Naive thymus-derived CD4-positive, alpha-beta T cell (primary cell): ENCODE data around the gene WDR53. TPM values are rescaled to one million over a fixed set of nuclear protein-coding genes. Genes with fewer than 3 reads are reported as not detected.
"Not testable (repeated sequence)": the region's sequence is repeated elsewhere in the genome, so short reads cannot be mapped to it uniquely, and the experiment has no call there.

ENCODE experiments used
- ATAC-seq: fragments of 150-1000 bp; cut with Tn5 transposase; 2 replicates; pipeline ENCODE4 v1.10.0; 2021; ENCODE audit warnings: mild to moderate bottlenecking, moderate library complexity
- CTCF ChIA-PET: fragments of 350-600 bp; sonication (Branson Sonifier 250); formaldehyde crosslinking; loops from one replicate; lab custom pipeline; 2021; ENCODE audit warnings: antibody characterized with exemption; lab: Charles Lee
- POLR2A ChIA-PET: fragments of 350-600 bp; sonication (Branson Sonifier 250); formaldehyde crosslinking; loops from one replicate; lab custom pipeline; 2021; ENCODE audit warnings: antibody characterized with exemption, inconsistent platforms; lab: Charles Lee
- DNase-seq, 9 donors: peaks; one replicate each; pipeline versions ENCODE4 v3.0.0 to v3.0.0-alpha.2; 2020 to 2022; ENCODE audit warnings: mixed read lengths in 1 of 9
- H3K27ac ChIP-seq: one replicate; pipeline ENCODE4 v1.7.0; 2013; ENCODE audit warnings: mild to moderate bottlenecking, low read depth, low read length, moderate library complexity
- H3K27me3 ChIP-seq, 2 donors: one replicate each; pipeline ENCODE4 v1.7.0; 2013; ENCODE audit warnings: low read length in 2 of 2, mild to moderate bottlenecking in 2 of 2, moderate library complexity in 2 of 2; ENCODE audit not compliant: control insufficient read depth in 2 of 2, insufficient read depth in 2 of 2
- H3K36me3 ChIP-seq, 3 experiments: 1 replicate in 2 of 3; 2 replicates in 1 of 3; pipeline ENCODE4 v1.7.0; 2013; ENCODE audit warnings: low read length in 3 of 3, mild to moderate bottlenecking in 3 of 3, moderate library complexity in 1 of 3; ENCODE audit not compliant: insufficient read depth in 3 of 3, control insufficient read depth in 2 of 3
- H3K4me1 ChIP-seq, 2 donors: one replicate each; pipeline ENCODE4 v1.7.0; 2013; ENCODE audit warnings: low read length in 2 of 2, mild to moderate bottlenecking in 2 of 2, moderate library complexity in 1 of 2; ENCODE audit not compliant: control insufficient read depth in 2 of 2, insufficient read depth in 2 of 2
- H3K4me3 ChIP-seq: 2 replicates; pipeline ENCODE4 v1.7.0; 2013; ENCODE audit warnings: mild to moderate bottlenecking, low read length
- H3K9me3 ChIP-seq, 3 experiments: 1 replicate in 2 of 3; 2 replicates in 1 of 3; pipeline ENCODE4 v1.7.0; 2013; ENCODE audit warnings: low read length in 3 of 3; ENCODE audit not compliant: control insufficient read depth in 2 of 3
- H3K27ac Mint-ChIP-seq, 9 donors: one replicate each; pipeline ENCODE4 v1.8.0; 2020 to 2022; ENCODE audit warnings: mixed read lengths in 9 of 9, mild to moderate bottlenecking in 8 of 9, moderate library complexity in 5 of 9, inconsistent platforms in 2 of 9
- H3K27me3 Mint-ChIP-seq, 5 donors: one replicate each; pipeline ENCODE4 v1.8.0; 2021 to 2022; ENCODE audit warnings: mixed read lengths in 5 of 5, mild to moderate bottlenecking in 1 of 5
- H3K36me3 Mint-ChIP-seq, 5 donors: one replicate each; pipeline ENCODE4 v1.8.0; 2020 to 2022; ENCODE audit warnings: mixed read lengths in 5 of 5, mild to moderate bottlenecking in 3 of 5, inconsistent platforms in 1 of 5
- H3K4me1 Mint-ChIP-seq, 7 donors: one replicate each; pipeline ENCODE4 v1.8.0; 2020 to 2022; ENCODE audit warnings: mixed read lengths in 7 of 7, mild to moderate bottlenecking in 3 of 7, inconsistent platforms in 1 of 7
- H3K4me3 Mint-ChIP-seq, 10 donors: one replicate each; pipeline ENCODE4 v1.8.0; 2020 to 2022; ENCODE audit warnings: mild to moderate bottlenecking in 10 of 10, mixed read lengths in 10 of 10, moderate library complexity in 6 of 10, inconsistent platforms in 2 of 10
- H3K9me3 Mint-ChIP-seq, 11 donors: one replicate each; pipeline ENCODE4 v1.8.0; 2020 to 2022; ENCODE audit warnings: mixed read lengths in 11 of 11, mild to moderate bottlenecking in 4 of 11, inconsistent platforms in 1 of 11, moderate library complexity in 1 of 11
- intact Hi-C, 2 donors: fragments of 100-400 bp; cut with micrococcal nuclease; formaldehyde crosslinking; loops; one replicate each; pipeline ENCODE4 v1.15.1; 2023
- polyA plus RNA-seq, 2 donors: library from polyadenylated mRNA; unstranded; fragments of 300-500 nt; fragmentation: Illumina TruSeq; gene quantifications; one replicate each; pipeline ENCODE4 v1.2.3, GENCODE V29; 2021
- total RNA-seq, 6 experiments: library from RNA in 5 of 6; stranded (reverse) in 5 of 6; gene quantifications; 1 replicate in 5 of 6; 2 replicates in 1 of 6; pipeline ENCODE4 v1.2.3 and lab custom pipeline; 2021 to 2026

The WDR53 gene
- total and polyA plus RNA-seq, 7 experiments from 2014 or later = 11.9 to 31.5 (median 22.7) TPM

DNA sequence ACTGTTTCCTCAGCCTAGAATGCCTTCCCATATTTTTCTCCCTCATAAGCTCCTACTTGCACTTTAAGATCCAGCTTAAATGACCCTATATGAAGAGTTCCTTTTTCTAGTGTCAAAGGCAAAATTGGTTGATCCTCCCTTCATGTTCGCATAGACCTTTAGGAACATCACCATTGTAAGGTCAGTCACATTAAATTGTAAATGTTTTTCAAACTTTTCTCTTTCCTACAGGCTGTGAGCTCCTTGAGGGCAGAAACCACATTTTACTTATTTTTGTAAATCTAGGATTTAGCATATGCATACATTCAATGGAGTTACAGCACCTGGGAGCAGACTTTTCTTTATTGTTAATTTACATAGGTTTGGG, 54.0 kb downstream of the WDR53 start:
- H3K4me1 Mint-ChIP-seq = peaks cover 0 to 7% (median 0%) of the 10 kb centered on the region in 7 donors
- no peak overlapping the region for H3K4me3 Mint-ChIP-seq
- H3K4me3 ChIP-seq = no peak overlapping the region
- ATAC-seq (no peak), DNase-seq (no peak)
- no peaks in the 10 kb centered on the region for H3K27me3 ChIP-seq
- peaks cover 0 to 50% (median 24%) of the 10 kb centered on the region in 11 donors for H3K9me3 Mint-ChIP-seq
- H3K36me3 Mint-ChIP-seq = peaks cover 0 to 11% (median 0%) of the 10 kb centered on the region in 5 donors
- no peak overlapping the region for H3K27ac ChIP-seq
- POLR2A ChIA-PET = interaction anchor here (1.0 kb wide), 1 partner anchor 10 kb away, joined by 4 read pairs; no protein-coding TSS in a partner anchor
- peaks cover 0 to 15% (median 0%) of the 10 kb centered on the region in 5 donors for H3K27me3 Mint-ChIP-seq
- intact Hi-C loops = no loop called here
- H3K27ac Mint-ChIP-seq = no peak overlapping the region
- peaks cover 0 to 23% (median 7%) of the 10 kb centered on the region in 3 experiments for H3K9me3 ChIP-seq
- no peaks in the 10 kb centered on the region for H3K4me1 ChIP-seq
- H3K36me3 ChIP-seq = no peaks in the 10 kb centered on the region
- CTCF ChIA-PET = interaction anchor here (0.9 kb wide), 1 partner anchor 259 kb away, joined by 4 read pairs; no protein-coding TSS in a partner anchor

DNA sequence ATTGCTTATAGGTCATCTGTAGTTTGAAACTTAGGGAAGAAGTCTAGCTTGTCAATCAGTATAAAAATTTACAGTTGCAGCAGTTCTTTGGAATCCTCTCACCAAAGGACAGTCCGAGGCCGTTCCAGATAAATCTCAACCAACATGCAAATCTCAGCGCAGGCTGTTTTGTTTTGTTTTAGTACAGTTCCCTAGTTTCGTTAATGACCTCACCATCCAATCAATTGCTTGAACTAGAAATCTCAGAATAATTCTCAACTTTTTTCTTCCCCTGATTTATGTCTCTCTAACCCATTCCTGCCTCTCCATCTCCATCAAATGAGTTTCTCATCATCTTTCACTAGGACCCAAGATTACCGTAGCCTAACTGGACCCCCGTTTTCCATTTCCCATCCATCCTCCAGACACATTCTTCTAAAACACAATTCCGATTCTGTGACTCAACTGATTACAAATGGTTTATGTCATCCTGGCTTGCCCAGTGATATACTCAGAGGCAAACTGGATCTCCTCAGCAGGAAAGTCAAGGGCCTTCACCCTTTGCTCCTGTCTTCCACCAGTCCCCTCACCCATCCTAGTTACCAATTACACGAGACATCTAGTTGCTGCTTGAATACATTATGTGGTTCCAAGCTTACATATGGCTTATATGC, 54.5 kb downstream of the WDR53 start:
- intact Hi-C loops = no loop called here
- no peak overlapping the region for H3K27ac ChIP-seq
- Mint-ChIP-seq H3K9me3 (peaks cover 0 to 45% (median 19%) of the 10 kb centered on the region in 11 donors), H3K27me3 (peaks cover 0 to 15% (median 0%) of the 10 kb centered on the region in 5 donors), H3K4me1 (peaks cover 0 to 7% (median 0%) of the 10 kb centered on the region in 7 donors), H3K36me3 (peaks cover 0 to 8% (median 0%) of the 10 kb centered on the region in 5 donors), H3K27ac (no peak overlapping the region), H3K4me3 (no peak overlapping the region)
- no peaks in the 10 kb centered on the region for H3K36me3 ChIP-seq
- DNase-seq = no peak
- H3K4me3 ChIP-seq = no peak overlapping the region
- H3K4me1 ChIP-seq = no peaks in the 10 kb centered on the region
- peaks cover 0 to 18% (median 2%) of the 10 kb centered on the region in 3 experiments for H3K9me3 ChIP-seq
- ATAC-seq = no peak
- ChIA-PET CTCF (interaction anchor here (0.9 kb wide), 1 partner anchor 258 kb away, joined by 4 read pairs; no protein-coding TSS in a partner anchor), POLR2A (interaction anchor here (0.6 to 1.0 kb wide), 2 partner anchors 10 to 14 kb away, joined by 3 to 4 read pairs; no protein-coding TSS in a partner anchor)
- H3K27me3 ChIP-seq = no peaks in the 10 kb centered on the region

DNA sequence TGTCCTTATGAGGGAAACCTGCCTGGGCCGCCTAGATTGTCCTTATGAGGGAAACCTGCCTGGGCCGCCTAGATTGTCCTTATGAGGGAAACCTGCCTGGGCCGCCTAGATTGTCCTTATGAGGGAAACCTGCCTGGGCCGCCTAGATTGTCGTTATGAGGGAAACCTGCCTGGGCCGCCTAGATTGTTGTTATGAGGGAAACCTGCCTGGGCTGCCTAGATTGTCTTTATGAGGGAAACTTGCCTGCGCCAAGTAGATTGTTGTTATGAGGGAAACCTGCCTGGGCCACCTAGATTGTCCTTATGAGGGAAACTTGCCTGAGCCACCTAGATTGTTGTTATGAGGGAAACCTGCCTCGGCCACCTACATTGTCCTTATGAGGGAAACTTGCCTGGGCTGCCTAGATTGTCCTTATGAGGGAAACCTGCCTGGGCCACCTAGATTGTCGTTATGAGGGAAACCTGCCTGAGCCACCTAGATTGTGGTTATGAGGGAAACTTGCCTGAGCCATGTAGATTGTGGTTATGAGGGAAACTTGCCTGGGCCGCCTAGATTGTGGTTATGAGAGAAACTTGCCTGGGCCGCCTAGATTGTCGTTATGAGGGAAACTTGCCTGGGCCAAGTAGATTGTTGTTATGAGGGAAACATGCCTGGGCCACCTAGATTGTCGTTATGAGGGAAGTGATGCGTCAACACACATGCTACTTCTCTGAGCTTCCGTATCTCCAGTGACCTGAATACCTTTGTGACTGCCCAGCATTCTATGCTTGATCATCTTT, 56.5 kb downstream of the WDR53 start:
- POLR2A ChIA-PET, H3K27me3 ChIP-seq, H3K9me3 ChIP-seq, ATAC-seq, intact Hi-C loops, DNase-seq, H3K4me1 Mint-ChIP-seq, H3K4me3 ChIP-seq, H3K4me3 Mint-ChIP-seq, H3K36me3 ChIP-seq, H3K27ac ChIP-seq, H3K4me1 ChIP-seq: not testable (repeated sequence)
- CTCF ChIA-PET = interaction anchor here (0.7 kb wide), 1 partner anchor 27 kb away, joined by 5 read pairs; no protein-coding TSS in a partner anchor
- Mint-ChIP-seq H3K36me3 (peaks cover 0 to 10% (median 0%) of the 10 kb centered on the region in 5 donors), H3K27ac (peak overlapping the region in 1 of 9 donors; percentile 35), H3K27me3 (peaks cover 0 to 16% (median 0%) of the 10 kb centered on the region in 5 donors), H3K9me3 (peaks cover under 1 to 29% (median 12%) of the 10 kb centered on the region in 11 donors)

DNA sequence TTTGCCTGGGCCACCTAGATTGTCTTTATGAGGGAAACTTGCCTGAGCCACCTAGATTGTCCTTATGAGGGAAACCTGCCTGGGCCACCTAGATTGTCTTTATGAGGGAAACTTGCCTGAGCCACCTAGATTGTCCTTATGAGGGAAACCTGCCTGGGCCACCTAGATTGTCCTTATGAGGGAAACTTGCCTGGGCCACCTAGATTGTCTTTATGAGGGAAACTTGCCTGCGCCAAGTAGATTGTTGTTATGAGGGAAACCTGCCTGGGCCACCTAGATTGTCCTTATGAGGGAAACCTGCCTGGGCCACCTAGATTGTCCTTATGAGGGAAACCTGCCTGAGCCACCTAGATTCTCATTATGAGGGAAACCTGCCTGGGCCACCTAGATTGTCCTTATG, 57.2 kb downstream of the WDR53 start:
- POLR2A ChIA-PET, CTCF ChIA-PET, H3K27me3 ChIP-seq, H3K9me3 ChIP-seq, DNase-seq, H3K4me3 Mint-ChIP-seq, H3K4me1 ChIP-seq, H3K27ac Mint-ChIP-seq, H3K4me3 ChIP-seq, ATAC-seq, H3K27ac ChIP-seq, H3K4me1 Mint-ChIP-seq, H3K36me3 ChIP-seq, intact Hi-C loops: not testable (repeated sequence)
- peaks cover 0 to 15% (median 0%) of the 10 kb centered on the region in 5 donors for H3K36me3 Mint-ChIP-seq
- peaks cover 0 to 20% (median 0%) of the 10 kb centered on the region in 5 donors for H3K27me3 Mint-ChIP-seq
- peaks cover 3 to 31% (median 12%) of the 10 kb centered on the region in 11 donors for H3K9me3 Mint-ChIP-seq

DNA sequence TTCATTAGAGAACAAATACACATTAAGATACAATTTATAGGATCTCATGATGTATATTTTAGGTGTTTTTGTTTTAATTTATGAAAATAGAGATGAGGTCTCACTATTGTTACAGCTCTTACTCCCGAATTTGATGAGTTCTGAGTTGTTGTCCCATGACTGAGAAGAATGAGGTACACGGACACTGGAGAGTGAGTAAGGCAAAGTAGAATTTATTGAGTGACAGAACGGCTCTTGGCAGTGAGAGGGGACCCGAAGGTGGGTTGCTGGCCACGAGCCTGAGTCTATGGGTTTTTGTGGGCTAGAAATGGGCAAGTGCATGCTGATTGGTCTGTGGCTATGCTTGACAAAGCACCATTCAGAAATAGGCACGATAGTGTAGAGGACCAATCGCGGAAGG, 61.7 kb downstream of the WDR53 start:
- H3K36me3 Mint-ChIP-seq = peaks cover 0 to 17% (median 0%) of the 10 kb centered on the region in 5 donors
- ATAC-seq = no peak
- H3K9me3 ChIP-seq = no peaks in the 10 kb centered on the region
- peaks cover 0 to 19% (median 0%) of the 10 kb centered on the region in 5 donors for H3K27me3 Mint-ChIP-seq
- peaks cover 0 to 12% (median 6%) of the 10 kb centered on the region in 7 donors for H3K4me1 Mint-ChIP-seq
- DNase-seq = no peak
- no peak overlapping the region for H3K27ac ChIP-seq
- peaks cover 0 to 8% (median 0%) of the 10 kb centered on the region in 3 experiments for H3K36me3 ChIP-seq
- no peaks in the 10 kb centered on the region for H3K4me1 ChIP-seq
- intact Hi-C loops = no loop called here
- no peaks in the 10 kb centered on the region for H3K27me3 ChIP-seq
- H3K27ac Mint-ChIP-seq = no peak overlapping the region
- ChIA-PET POLR2A (no interaction called here), CTCF (interaction anchor here (0.5 to 0.6 kb wide), 2 partner anchors 99 to 150 kb away, joined by 3 to 4 read pairs; no protein-coding TSS in a partner anchor)
- peaks cover 0 to 13% (median 6%) of the 10 kb centered on the region in 11 donors for H3K9me3 Mint-ChIP-seq
- no peak overlapping the region for H3K4me3 Mint-ChIP-seq
- no peak overlapping the region for H3K4me3 ChIP-seq

DNA sequence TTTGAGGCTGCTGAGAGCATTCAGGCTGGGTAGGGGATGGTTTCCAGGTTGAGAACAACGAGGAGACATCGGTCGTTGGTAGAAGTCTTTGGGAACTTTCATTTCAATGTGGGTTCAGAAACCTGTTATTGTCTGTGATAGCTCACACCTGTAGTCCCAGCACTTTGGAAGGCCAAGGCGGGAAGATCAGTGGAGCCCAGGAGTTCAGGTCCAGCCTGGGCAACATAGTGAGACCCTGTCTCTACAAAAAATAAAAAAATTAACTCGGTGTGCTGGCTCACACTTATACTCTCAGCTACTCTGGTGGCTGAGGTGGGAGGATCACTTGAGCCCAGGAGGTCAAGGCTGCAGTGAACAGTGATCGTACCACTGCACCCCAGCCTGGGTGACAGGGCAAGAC, 63.8 kb downstream of the WDR53 start:
- CTCF ChIA-PET = no interaction called here
- DNase-seq = peak in 1 of 9 donors; percentile 3
- peaks cover 0 to 11% (median 0%) of the 10 kb centered on the region in 3 experiments for H3K36me3 ChIP-seq

More for the DNA sequence above, 63.8 kb downstream of the WDR53 start:
- peak overlapping the region; percentile 14 to 100 (median 96) for H3K4me3 Mint-ChIP-seq
- H3K27ac ChIP-seq = peak overlapping the region; percentile 79
- intact Hi-C loops = loop anchor here (5.0 kb wide), 4 partner anchors 227 to 422 kb away; partner anchors contain the start of genes TFRC (in 2 of the 2) and SENP5 (in 1 of the 2)
- H3K27me3 Mint-ChIP-seq = peaks cover 0 to 12% (median 0%) of the 10 kb centered on the region in 5 donors
- H3K4me3 ChIP-seq = no peak overlapping the region
- peaks cover 0 to 13% (median 6%) of the 10 kb centered on the region in 11 donors for H3K9me3 Mint-ChIP-seq
- no peak for ATAC-seq
- H3K27ac Mint-ChIP-seq = peak overlapping the region in 6 of 9 donors; percentile 76 to 96 (median 94)
- POLR2A ChIA-PET = interaction anchor here (0.6 to 3.1 kb wide), 8 partner anchors 9 to 1282 kb away, joined by 3 to 8 read pairs (median 4); no protein-coding TSS in a partner anchor
- H3K4me1 ChIP-seq = peaks cover 9 to 12% of the 10 kb centered on the region in 2 donors
- H3K4me1 Mint-ChIP-seq = peaks cover 18 to 30% (median 24%) of the 10 kb centered on the region in 7 donors
- H3K27me3 ChIP-seq = no peaks in the 10 kb centered on the region
- H3K9me3 ChIP-seq = no peaks in the 10 kb centered on the region
- peaks cover 0 to 34% (median 5%) of the 10 kb centered on the region in 5 donors for H3K36me3 Mint-ChIP-seq
